GM19043 (cell line): ENCODE measurements around the gene PPP1R2.
"Not testable (repeated sequence)": the region's sequence is repeated elsewhere in the genome, so short reads cannot be mapped to it uniquely, and the experiment has no call there.

ENCODE experiments used
- ATAC-seq: cut with Tn5 transposase; IDR thresholded peaks from one replicate; pipeline ENCODE4 v1.9.1; 2021; ENCODE audit warnings: low read depth; ENCODE audit not compliant: unreplicated experiment

PPP1R2 gene

GRCh38 chr3:195542698-195543499, at the start of gene PPP1R2:
Gene PPP1R2, minus strand, starts transcription at chr3:195543325. Its CDS starts 300 bp downstream, at chr3:195543025.
- peak; percentile 69 for ATAC-seq

- ATAC-seq, result no peak
Measured at GRCh38 chr3:195591852-195592251, 48.7 kb upstream of the PPP1R2 start.

- ATAC-seq, result no peak
Measured at GRCh38 chr3:195591220-195591619, 48.1 kb upstream of the PPP1R2 start.

- not testable (repeated sequence) for ATAC-seq
Measured at GRCh38 chr3:195590381-195590780, 47.3 kb upstream of the PPP1R2 start.

DNA sequence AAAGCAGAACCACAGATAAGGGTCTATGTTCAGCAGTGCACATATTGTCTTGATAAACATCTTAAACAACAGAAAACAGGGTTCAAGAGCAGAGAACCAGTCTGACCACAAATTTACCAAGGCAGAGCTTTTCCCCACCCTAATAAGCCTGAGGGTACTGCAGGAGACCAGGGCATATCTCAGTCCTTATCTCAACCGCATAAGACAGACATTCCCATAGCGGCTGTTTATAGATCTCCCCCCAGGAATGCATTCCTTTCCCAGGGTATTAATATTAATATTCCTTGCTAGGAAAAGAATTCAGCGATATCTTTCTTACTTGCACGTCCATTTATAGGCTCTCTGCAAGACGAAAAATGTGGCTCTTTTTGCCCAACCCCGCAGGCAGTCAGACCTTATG, 46.7 kb upstream of the PPP1R2 start:
- not testable (repeated sequence) for ATAC-seq

DNA sequence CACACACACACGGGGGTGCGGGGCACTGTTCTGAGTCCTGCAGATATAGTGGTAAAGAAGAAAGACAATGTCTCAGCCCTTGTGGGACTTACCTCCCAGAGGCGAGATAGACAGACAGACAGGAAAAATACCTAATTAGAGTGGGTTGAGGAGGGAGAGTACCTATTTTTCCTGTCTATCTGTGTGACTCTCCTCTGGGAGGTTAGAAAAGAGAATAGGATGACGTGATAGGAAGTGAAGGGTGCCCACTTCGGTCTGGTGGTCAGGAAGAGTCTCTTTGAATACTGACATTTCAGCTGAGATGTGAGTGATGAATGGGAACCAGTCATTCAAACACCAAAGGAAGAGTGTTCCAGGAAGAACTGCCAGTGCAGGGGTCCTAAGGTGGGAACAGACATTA, 44.7 kb upstream of the PPP1R2 start:
- no peak for ATAC-seq

- no peak for ATAC-seq
Measured at GRCh38 chr3:195587406-195587805, 44.3 kb upstream of the PPP1R2 start.

- no peak for ATAC-seq
Measured at GRCh38 chr3:195584543-195584870, 41.4 kb upstream of the PPP1R2 start.

DNA sequence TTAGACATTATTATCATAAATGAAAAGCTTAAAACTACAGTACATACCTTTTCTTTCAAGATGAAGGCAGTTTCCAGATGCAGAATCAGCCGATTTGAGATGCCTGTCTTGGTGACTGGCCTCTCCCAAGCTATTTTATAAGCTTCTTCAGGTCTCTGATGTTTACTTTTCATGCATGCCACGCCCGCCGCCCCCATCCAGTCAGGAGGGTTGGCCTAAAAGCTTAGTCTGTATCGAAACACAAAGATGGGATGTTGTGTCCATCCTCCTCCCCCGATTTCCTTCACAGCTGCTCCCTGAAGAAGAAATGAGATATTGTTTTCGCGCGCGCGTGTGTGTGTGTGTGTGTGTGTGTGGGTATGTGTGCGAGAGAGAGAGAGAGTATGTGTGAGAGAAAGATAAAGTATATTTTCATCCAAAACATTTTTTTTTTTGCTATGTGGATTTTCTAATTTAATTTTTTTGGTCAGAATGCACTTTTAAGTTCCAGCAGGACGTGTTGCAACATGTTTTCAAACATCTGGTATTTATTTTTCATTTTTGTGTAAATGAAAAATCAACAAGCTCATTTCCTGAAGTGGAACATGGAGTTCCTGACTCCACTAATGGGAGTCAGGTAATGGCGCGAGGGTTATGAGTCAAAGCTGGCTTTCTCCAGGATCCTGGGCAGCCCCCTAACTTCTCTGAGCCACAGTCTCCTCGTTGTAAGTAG, 40.9 kb upstream of the PPP1R2 start, which contains the start of gene APOD:
Gene APOD, minus strand, starts transcription at position 110 of the 712 bp plus-strand sequence. CDS start 4,479 bp downstream, outside the sequence.
- no peak for ATAC-seq

GRCh38 chr3:195582947-195583346, 39.8 kb upstream of the PPP1R2 start:
- ATAC-seq, result no peak

GRCh38 chr3:195580744-195581443, 37.8 kb upstream of the PPP1R2 start:
- no peak for ATAC-seq

DNA sequence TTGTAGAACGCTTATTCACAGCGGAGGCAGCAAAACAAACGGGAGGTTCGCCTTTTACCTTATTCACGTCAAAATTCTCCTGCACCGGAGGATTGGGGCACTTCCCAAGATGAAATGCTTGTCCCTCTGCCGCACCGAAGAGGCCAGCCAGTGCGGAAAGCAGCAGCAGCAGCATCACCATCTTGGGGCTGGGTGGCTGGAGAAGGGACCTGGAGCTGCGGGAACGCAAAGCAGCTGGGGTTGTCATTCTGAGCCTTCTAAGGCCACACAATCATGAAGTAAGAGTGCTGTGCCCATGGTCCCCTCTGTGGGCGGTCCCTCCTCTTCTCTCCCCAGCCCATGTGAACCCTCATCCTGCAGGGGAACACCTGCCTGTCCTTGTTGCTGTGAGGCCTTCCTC, 36.2 kb upstream of the PPP1R2 start:
- no peak for ATAC-seq

- no peak for ATAC-seq
Measured at GRCh38 chr3:195578565-195578964, 35.4 kb upstream of the PPP1R2 start.

DNA sequence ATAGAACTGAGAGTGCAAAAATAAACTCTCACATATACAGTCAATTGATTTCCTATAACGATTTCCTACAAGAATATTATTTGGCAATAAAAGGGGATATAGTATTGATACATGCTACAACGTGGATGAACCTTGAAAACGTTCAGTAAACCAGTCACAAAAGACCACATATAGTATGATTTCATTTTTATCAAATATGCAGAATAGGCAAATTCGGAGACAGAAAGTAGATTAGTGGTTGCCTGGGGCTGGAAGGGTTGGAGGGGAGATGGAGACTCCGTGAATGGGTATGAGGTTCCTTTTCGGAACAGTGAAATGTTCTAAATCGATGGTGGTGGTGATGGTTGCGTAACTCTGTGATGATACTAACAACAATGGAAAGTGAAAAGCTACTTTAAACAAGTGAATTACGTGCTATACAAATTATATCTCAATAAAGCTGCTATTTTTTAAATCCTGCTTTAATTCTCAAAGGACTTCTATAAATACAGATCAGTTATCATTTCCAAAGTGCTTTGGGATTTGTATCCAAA, 34.6 kb upstream of the PPP1R2 start:
- ATAC-seq, result no peak

GRCh38 chr3:195574497-195575304, 31.6 kb upstream of the PPP1R2 start:
- ATAC-seq, result no peak

DNA sequence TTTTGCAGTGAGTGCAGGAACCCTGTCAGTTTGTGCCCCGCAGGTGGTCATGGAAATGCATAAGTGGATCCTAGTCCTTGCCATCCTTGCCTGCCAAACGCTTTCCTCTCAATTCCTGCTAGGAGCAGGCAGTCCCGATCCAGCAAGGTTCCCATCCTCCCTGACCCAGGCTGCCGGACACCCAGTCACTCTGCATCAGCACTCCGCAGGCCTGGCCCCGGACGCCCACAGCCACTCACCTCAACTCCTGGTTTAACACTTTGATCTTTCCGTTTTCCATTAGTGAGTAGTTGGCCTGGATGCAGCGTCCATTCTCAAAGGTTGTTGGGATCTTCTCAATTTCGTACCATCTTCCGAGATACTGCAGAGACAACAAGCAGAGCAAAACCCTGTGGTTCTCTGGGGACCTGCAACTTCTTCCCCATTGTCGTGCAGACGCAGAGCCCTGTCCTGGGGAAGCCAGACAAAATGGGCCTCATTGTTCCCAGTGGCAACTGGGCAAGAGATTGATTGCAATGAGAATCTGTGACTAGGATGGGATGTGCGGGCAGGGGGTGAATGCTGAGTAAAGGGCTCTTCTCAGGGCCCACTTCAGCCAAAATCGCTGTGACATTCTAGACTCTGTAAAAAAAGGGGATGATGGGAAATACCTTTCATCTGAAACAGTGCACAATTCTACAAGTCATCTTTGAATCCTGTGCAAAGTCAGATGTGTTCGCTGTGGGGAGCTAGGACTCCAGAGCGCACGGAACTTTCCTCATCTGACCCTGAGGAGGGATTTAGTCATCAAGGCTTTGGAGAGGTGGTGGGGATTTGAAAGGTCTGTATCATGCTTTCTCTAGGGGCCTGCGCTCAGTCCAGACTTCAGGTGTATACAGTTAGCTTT, 30.7 kb upstream of the PPP1R2 start:
- no peak for ATAC-seq

- ATAC-seq, result no peak
Measured at GRCh38 chr3:195571361-195571760, 28.2 kb upstream of the PPP1R2 start.

DNA sequence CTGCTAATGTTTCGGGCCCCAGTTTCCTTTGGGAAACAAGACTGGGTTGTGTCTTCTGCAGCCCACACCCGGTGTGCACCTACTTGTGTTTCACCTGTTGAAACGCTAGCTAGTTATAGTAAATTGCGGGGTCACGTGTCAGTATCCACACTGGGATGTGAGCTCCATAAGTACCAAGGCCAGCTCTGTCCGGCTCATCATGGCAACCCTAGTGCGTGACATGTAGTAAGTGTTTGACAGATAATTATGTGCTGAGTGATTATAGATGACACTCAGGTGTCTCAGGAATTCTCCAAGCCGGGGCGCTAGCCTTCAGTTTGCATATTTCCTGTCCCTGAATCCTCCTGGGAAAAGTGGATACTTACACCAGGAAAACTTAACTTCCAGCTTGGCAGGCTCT, 27.8 kb upstream of the PPP1R2 start:
- no peak for ATAC-seq

- no peak for ATAC-seq
Measured at GRCh38 chr3:195570344-195570743, 27.2 kb upstream of the PPP1R2 start.
